ENCODE results near the gene L3MBTL4. TPM values are rescaled to one million over a fixed set of nuclear protein-coding genes. Genes with fewer than 3 reads are reported as not detected.

Gene L3MBTL4
- total RNA-seq, 4 donors from 2014 or later = 0.40 to 3.8 (median 0.76) TPM

DNA sequence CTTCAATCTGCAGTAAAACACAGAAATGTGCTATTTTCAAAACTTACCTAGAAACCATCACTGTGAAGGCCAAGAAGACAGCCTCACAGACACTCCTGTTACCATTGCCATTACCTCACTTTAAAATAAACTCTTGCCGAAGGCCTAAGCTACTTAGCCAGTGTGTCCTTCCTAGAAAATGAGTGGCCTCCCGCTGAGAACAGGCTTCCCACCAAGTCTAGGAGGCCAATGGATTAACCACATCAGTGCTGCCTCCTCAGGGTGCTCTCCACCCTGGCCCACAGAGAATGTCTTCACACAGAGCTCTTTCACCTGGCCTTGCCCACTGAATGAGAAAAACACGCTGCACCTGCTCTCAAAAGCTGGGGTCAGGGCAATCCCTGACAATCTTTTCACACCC is 47.5 kb downstream of the L3MBTL4 start:
- intact Hi-C loops (cut with DNase I; ENCODE audit: low total_unique reads) = no loop called here
- Histone ChIP-seq H3K4me1 (no peaks in the 10 kb centered on the region), H3K36me3 (no peaks in the 10 kb centered on the region), H3K27ac (no peak overlapping the region), H3K9me3 (no peaks in the 10 kb centered on the region), H3K4me3 (no peak overlapping the region), H3K27me3 (no peaks in the 10 kb centered on the region)
- TF ChIP-seq, protein P1, sequence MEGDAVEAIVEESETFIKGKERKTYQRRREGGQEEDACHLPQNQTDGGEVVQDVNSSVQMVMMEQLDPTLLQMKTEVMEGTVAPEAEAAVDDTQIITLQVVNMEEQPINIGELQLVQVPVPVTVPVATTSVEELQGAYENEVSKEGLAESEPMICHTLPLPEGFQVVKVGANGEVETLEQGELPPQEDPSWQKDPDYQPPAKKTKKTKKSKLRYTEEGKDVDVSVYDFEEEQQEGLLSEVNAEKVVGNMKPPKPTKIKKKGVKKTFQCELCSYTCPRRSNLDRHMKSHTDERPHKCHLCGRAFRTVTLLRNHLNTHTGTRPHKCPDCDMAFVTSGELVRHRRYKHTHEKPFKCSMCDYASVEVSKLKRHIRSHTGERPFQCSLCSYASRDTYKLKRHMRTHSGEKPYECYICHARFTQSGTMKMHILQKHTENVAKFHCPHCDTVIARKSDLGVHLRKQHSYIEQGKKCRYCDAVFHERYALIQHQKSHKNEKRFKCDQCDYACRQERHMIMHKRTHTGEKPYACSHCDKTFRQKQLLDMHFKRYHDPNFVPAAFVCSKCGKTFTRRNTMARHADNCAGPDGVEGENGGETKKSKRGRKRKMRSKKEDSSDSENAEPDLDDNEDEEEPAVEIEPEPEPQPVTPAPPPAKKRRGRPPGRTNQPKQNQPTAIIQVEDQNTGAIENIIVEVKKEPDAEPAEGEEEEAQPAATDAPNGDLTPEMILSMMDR (IDR thresholded peaks at IDR 0.05 in 4 of 5, conservative IDR thresholded peaks at IDR 0.05 in 1 of 5) = no peak
- DNase-seq = no peak
- ATAC-seq = no peak
- in situ Hi-C loops (cut with MboI; ENCODE audit: low sequenced_read_pairs in 4 of 4) = no loop called here

GRCh38 chr18:6366776-6367175 is 47.9 kb downstream of the L3MBTL4 start:
- Histone ChIP-seq H3K4me3 (no peak overlapping the region), H3K4me1 (no peaks in the 10 kb centered on the region), H3K9me3 (no peaks in the 10 kb centered on the region), H3K27me3 (no peaks in the 10 kb centered on the region), H3K36me3 (no peaks in the 10 kb centered on the region), H3K27ac (no peak overlapping the region)
- DNase-seq = no peak
- in situ Hi-C loops (cut with MboI; ENCODE audit: low sequenced_read_pairs in 4 of 4) = no loop called here
- intact Hi-C loops (cut with DNase I; ENCODE audit: low total_unique reads) = no loop called here
- no peak for TF ChIP-seq POLR2A (IDR thresholded peaks at IDR 0.05)
- TF ChIP-seq, protein P1 (IDR thresholded peaks at IDR 0.05 in 4 of 5, conservative IDR thresholded peaks at IDR 0.05 in 1 of 5) = no peak
- no peak for ATAC-seq

DNA sequence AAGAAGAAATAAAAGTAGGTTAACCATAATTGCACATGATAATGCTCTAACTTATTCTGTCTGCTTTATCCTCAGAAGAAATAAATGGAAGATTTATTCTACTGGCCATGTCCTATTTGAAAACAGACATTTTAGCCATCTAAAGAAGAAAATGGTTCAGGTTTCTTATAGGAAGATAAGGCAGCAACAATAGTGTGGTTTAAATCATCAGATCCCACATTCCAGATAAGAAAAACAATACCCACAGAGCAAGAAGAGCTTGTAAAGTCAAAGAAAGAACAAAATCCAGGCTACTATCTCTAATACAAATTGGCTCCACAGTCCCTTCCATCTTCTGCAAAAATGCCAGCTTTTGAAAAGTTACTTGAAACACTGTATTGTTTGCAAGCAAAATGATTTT is 49.3 kb downstream of the L3MBTL4 start:
- no peak for DNase-seq
- Histone ChIP-seq H3K4me1 (no peaks in the 10 kb centered on the region), H3K36me3 (no peaks in the 10 kb centered on the region), H3K27me3 (no peaks in the 10 kb centered on the region), H3K9me3 (no peaks in the 10 kb centered on the region), H3K4me3 (no peak overlapping the region), H3K27ac (no peak overlapping the region)
- ATAC-seq = no peak
- no peak for TF ChIP-seq POLR2A (IDR thresholded peaks at IDR 0.05)
- TF ChIP-seq, protein P1 (IDR thresholded peaks at IDR 0.05 in 4 of 5, conservative IDR thresholded peaks at IDR 0.05 in 1 of 5) = no peak
- intact Hi-C loops (cut with DNase I; ENCODE audit: low total_unique reads) = no loop called here
- in situ Hi-C loops (cut with MboI; ENCODE audit: low sequenced_read_pairs in 4 of 4) = no loop called here

DNA sequence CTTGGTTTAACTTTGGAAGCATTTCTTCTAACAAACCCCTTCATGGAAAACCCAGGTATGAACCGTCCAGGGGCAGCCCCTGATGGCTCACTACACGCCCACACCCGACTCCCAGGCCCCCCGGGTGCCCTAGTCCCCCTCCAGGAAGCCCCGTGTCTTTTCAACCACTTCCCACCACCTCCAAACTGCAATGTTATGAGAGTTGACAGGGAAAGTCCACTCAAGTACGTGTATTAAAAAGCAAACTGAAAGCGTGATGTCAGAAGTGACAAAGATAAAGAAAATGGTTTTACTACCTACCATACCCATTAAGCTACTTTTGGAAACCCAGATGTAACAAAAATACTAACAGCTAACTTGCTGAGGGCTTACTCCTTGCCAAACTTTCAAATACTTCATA is 51.5 kb downstream of the L3MBTL4 start:
- Histone ChIP-seq H3K4me1 (no peaks in the 10 kb centered on the region), H3K9me3 (no peaks in the 10 kb centered on the region), H3K27me3 (no peaks in the 10 kb centered on the region), H3K36me3 (no peaks in the 10 kb centered on the region), H3K27ac (no peak overlapping the region), H3K4me3 (no peak overlapping the region)
- in situ Hi-C loops (cut with MboI; ENCODE audit: low sequenced_read_pairs in 4 of 4) = no loop called here
- TF ChIP-seq, protein P1 (IDR thresholded peaks at IDR 0.05 in 4 of 5, conservative IDR thresholded peaks at IDR 0.05 in 1 of 5) = no peak
- no peak for TF ChIP-seq POLR2A (IDR thresholded peaks at IDR 0.05)
- ATAC-seq (no peak), DNase-seq (no peak)
- intact Hi-C loops (cut with DNase I; ENCODE audit: low total_unique reads) = no loop called here

DNA sequence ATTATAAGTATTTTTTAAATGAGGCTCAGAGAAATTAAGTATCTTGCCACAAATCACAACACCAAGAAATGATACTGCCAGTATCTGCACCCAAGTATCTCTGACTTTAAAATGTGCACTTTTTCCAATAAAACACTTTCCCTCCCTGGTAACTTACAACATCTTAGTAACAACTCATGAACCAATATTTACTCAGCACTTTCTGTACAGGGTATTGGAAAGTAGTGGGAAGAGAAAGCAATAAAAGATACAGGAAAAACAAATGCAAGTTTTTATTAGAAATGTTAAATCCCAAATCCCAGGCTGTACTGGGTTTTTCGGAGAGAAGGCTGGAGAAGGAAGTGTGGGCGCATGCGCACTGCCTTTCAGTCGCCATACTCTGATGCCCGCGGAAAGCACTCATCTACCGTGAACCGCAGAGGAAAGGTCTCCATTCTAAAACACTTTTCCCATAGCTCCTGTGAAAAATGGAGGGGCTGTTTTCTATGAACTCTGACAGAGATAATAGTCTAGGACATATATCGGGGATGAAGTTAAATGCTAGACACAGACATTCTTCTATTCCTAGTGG is 52.1 kb downstream of the L3MBTL4 start:
- ATAC-seq (no peak), DNase-seq (no peak)
- no peaks in the 10 kb centered on the region for H3K9me3 ChIP-seq
- no peaks in the 10 kb centered on the region for H3K36me3 ChIP-seq
- intact Hi-C loops (cut with DNase I; ENCODE audit: low total_unique reads) = no loop called here
- H3K4me3 ChIP-seq = no peak overlapping the region
- no peaks in the 10 kb centered on the region for H3K4me1 ChIP-seq
- no peak overlapping the region for H3K27ac ChIP-seq
- no peaks in the 10 kb centered on the region for H3K27me3 ChIP-seq
- in situ Hi-C loops (cut with MboI; ENCODE audit: low sequenced_read_pairs in 4 of 4) = no loop called here
- no peak for TF ChIP-seq POLR2A (IDR thresholded peaks at IDR 0.05)
- TF ChIP-seq, protein P1 (IDR thresholded peaks at IDR 0.05 in 4 of 5, conservative IDR thresholded peaks at IDR 0.05 in 1 of 5) = no peak

Measured in gastrocnemius medialis (tissue), 4 donors.